Epithelial cell of alveolus of lung (primary cell): ENCODE data around the gene TGM6. TPM values are rescaled to one million over a fixed set of nuclear protein-coding genes. Genes with fewer than 3 reads are reported as not detected.

Experiments
- total RNA-seq: library from RNA; depleted of rRNA; stranded (reverse); fragments of >200 nt; gene quantifications from 2 replicates; pipeline ENCODE4 v1.2.1, GENCODE V29; 2015

TGM6 gene
- not detected in 2 replicates for total RNA-seq

DNA sequence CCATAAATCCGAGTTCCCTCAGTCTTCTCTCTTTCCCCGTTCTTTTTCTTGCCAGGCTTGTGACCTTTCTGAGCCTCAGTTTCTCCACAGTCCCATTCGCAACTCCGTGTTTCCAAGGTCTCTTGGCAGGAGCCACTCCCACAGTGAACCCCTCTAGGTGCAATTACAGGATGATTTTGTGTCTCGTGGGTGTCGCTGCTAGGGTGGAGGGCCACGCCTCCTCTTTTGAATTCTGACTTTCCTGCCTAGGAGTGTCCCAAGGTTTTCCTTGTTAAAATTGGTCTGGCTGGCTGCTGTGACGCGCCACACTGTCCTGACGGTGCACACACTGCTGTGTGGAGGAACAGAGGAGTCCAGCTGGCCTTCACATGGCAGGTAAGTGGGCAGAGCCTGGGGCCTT, at the start of gene TGM6:
TSS of gene TGM6 (plus strand) at position 301 of the 400 bp plus-strand sequence. CDS start at position 369, 68 bp downstream.

DNA sequence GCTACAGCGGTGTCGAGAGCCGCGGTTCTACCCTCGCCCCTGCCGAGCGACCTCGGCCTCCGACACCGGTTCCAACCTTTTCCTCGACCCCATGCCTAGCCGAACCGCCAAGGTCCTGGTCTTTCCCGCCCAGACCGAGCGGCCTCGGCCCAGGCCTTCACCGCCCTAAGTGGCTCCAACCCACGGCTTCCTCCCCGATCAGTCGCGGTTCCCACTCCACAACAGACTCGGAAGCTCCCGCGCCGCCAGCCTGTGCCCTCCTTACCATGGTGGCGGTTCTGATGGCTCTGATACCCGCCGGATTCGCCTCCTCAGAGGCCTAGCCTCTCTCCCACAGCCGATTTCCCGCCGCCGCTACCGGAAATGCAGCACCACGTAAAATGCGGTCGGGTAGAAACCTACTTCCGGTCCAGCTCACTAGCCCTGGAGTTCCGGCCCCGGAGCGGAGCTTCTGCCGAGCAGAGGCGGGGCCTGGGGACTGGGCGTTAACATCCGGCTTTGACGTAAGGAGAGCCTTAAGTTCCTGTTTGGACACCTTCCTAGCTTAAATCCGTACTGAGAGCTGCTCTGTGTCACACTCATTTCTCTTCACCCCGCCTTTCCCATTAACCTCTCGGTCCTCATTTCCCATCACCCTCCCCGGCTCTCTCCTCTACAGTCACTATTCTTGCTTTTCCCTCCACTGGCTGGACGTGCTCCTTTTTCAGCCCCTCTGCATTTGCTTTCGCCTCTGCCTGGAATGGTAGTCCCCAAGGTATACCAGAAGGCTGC, 89.9 kb downstream of the TGM6 start, which contains the start of gene SNRPB:
TSS of gene SNRPB (minus strand) at position 367 of the 771 bp plus-strand sequence. CDS start at position 268, 99 bp downstream.

Other genes with a start within 250 kb of the TGM6 start
- gene TGM3, start 84.9 kb upstream of the TGM6 start, total RNA-seq: not detected in 2 replicates
- 308 and 592 TPM in 2 replicates for gene SNRPB, start 89.9 kb downstream of the TGM6 start, total RNA-seq
- gene ZNF343, start 128.0 kb downstream of the TGM6 start, total RNA-seq: 9.6 and 12.0 TPM in 2 replicates
- gene TMC2, start 155.7 kb downstream of the TGM6 start, total RNA-seq: not detected in 2 replicates